Mesothelial cell of epicardium (in vitro differentiated cells): ENCODE data around the gene USP33. TPM values are rescaled to one million over a fixed set of nuclear protein-coding genes. Genes with fewer than 3 reads are reported as not detected.
A peak's percentile ranks its signal among the peaks of the same experiment; 100 is the strongest.

Experiments
- DNase-seq, 2 experiments: peaks; one replicate each; pipeline ENCODE4 v3.0.0; 2021; ENCODE audit warnings: low spot score in 2 of 2; ENCODE audit not compliant: unreplicated experiment in 2 of 2
- H3K27ac Mint-ChIP-seq: 2 replicates; pipeline ENCODE4 v1.8.0; 2021; ENCODE audit warnings: mixed read lengths
- H3K27me3 Mint-ChIP-seq: 2 replicates; pipeline ENCODE4 v1.8.0; 2021; ENCODE audit warnings: low read depth, mixed read lengths
- H3K36me3 Mint-ChIP-seq: 2 replicates; pipeline ENCODE4 v1.8.0; 2021; ENCODE audit warnings: mixed read lengths
- H3K4me1 Mint-ChIP-seq: 2 replicates; pipeline ENCODE4 v1.8.0; 2021; ENCODE audit warnings: mixed read lengths
- H3K4me3 Mint-ChIP-seq: 2 replicates; pipeline ENCODE4 v1.8.0; 2021; ENCODE audit warnings: mild to moderate bottlenecking, moderate library complexity, mixed read lengths
- H3K9me3 Mint-ChIP-seq: 2 replicates; pipeline ENCODE4 v1.8.0; 2021; ENCODE audit warnings: mixed read lengths
- total RNA-seq: library from RNA; stranded (reverse); gene quantifications from 3 replicates; pipeline ENCODE4 v1.2.1, GENCODE V29; 2021
- TF ChIP-seq, protein P1 (sequence below): fragments of 200-600 bp; sonication (generic); IDR thresholded peaks from one replicate; pipeline ENCODE4 v1.5.0; 2021; ENCODE audit warnings: antibody characterized with exemption; ENCODE audit not compliant: unreplicated experiment

USP33 gene
- total RNA-seq, 1 donor from 2014 or later, result 77.7 TPM

DNA sequence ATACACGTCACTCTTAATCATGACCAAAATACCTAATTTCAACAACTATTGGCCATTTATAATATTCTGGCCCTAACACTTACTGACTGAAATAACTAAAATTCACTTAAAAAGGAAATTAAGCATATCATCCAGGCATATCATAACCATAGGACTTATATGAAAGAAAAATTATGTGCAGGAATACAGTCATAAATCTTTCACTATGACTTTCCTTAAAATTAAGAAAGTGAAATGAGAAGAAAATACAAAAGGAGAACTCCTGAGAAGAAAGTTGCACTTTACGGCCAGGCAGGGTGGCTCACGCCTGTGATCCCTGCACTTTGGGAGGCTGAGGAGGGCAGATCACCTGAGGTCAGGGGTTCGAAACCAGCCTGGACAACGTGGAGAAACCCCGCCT, 86.6 kb downstream of the USP33 start:
- Mint-ChIP-seq H3K9me3 (no peaks in the 10 kb centered on the region), H3K36me3 (no peaks in the 10 kb centered on the region), H3K4me1 (peaks cover 34% of the 10 kb centered on the region), H3K27ac (peak overlapping the region; percentile 56), H3K4me3 (no peak overlapping the region), H3K27me3 (no peaks in the 10 kb centered on the region)
- no peak for DNase-seq
- TF ChIP-seq, protein P1, sequence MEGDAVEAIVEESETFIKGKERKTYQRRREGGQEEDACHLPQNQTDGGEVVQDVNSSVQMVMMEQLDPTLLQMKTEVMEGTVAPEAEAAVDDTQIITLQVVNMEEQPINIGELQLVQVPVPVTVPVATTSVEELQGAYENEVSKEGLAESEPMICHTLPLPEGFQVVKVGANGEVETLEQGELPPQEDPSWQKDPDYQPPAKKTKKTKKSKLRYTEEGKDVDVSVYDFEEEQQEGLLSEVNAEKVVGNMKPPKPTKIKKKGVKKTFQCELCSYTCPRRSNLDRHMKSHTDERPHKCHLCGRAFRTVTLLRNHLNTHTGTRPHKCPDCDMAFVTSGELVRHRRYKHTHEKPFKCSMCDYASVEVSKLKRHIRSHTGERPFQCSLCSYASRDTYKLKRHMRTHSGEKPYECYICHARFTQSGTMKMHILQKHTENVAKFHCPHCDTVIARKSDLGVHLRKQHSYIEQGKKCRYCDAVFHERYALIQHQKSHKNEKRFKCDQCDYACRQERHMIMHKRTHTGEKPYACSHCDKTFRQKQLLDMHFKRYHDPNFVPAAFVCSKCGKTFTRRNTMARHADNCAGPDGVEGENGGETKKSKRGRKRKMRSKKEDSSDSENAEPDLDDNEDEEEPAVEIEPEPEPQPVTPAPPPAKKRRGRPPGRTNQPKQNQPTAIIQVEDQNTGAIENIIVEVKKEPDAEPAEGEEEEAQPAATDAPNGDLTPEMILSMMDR, result no peak

DNA sequence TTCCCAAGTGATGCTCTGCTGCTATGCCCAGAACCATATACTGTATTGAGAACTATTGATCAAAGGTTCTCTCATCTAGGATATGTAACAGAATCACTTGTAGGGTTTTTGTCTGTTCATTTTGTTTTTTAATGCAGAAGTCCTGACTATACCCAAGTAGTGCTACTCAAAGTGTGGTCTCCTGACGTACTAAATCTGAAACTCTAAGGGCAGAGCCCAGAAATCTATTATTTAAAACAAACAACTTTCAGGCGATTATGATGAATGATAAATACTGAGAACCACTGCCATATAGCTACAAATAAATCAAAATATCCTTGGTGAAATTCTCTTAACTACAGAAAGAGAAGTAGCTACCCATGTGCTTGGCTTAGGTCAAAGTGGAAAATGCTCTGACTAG, 87.3 kb downstream of the USP33 start:
- TF ChIP-seq, protein P1, result no peak
- H3K36me3 Mint-ChIP-seq, result no peaks in the 10 kb centered on the region
- H3K27me3 Mint-ChIP-seq, result no peaks in the 10 kb centered on the region
- H3K4me1 Mint-ChIP-seq, result peaks cover 35% of the 10 kb centered on the region
- no peak overlapping the region for H3K4me3 Mint-ChIP-seq
- H3K9me3 Mint-ChIP-seq, result no peaks in the 10 kb centered on the region
- no peak overlapping the region for H3K27ac Mint-ChIP-seq
- DNase-seq, result no peak

DNA sequence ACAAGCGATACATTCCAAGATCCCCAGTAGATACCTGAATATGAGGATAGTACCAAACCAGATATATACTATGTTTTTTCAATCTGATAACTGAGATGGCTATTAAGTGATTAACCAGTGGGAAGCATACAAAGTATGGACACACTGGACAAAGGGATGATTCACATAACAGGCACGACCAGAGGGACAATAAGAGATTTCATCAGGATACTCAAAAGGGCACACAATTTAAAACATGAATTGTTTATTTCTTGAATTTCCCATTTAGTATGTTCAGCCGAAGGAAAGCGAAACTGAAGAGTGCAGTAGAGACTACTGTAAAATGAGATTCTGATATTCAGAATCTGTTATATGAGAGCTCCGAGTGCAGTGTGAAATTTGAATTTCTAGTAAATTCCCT, 87.8 kb downstream of the USP33 start:
- Mint-ChIP-seq H3K9me3 (no peaks in the 10 kb centered on the region), H3K4me3 (no peak overlapping the region), H3K27me3 (no peaks in the 10 kb centered on the region), H3K36me3 (no peaks in the 10 kb centered on the region), H3K27ac (peak overlapping the region; percentile 14), H3K4me1 (peaks cover 41% of the 10 kb centered on the region)
- TF ChIP-seq, protein P1, result no peak
- DNase-seq, result no peak

DNA sequence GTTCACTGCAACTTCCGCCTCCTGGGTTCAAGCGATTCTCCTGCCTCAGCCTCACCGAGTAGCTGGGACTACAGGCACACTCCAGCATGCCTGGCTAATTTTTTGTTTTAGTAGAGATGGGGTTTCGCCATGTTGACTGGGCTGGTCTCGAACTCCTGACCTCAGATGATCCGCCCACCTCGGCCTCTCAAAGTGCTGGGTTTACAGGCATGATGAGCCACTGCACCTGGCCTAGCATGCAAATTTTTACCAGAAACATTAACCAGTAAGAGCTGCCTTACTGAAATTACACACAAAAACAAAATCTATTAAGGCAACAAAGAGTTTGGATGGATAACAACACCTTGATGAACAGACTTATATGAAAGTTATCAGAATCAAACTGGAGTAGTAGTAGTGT, 89.3 kb downstream of the USP33 start:
- Mint-ChIP-seq H3K4me1 (peaks cover 44% of the 10 kb centered on the region), H3K9me3 (no peaks in the 10 kb centered on the region), H3K4me3 (no peak overlapping the region), H3K36me3 (no peaks in the 10 kb centered on the region), H3K27me3 (no peaks in the 10 kb centered on the region), H3K27ac (no peak overlapping the region)
- DNase-seq, result no peak
- TF ChIP-seq, protein P1, result no peak

DNA sequence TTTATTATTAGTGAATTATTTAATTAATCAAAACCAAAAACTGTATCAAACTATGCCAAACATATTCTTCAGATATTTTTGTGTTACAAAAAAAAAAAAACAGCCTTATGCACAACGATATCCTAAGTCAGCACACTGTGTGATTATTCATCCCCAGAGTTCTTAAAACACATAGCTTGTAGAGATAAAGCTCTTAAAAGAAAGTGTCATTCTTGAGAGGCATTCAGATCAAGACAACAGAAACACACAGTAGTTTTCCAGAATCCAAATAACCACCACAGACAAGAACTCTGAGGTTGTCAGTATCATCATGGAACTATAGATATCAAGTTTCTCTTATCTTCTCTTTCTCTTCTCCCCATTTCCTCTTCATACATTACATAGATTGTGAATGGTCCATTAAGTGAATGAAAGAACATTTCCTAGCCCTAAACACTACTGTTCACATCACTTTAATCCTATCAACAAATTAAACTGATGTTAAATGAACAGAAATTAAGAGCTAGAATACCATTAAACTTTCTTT, 90.7 kb downstream of the USP33 start:
- no peaks in the 10 kb centered on the region for H3K27me3 Mint-ChIP-seq
- H3K27ac Mint-ChIP-seq, result peak overlapping the region; percentile 53
- TF ChIP-seq, protein P1, result no peak
- H3K9me3 Mint-ChIP-seq, result no peaks in the 10 kb centered on the region
- H3K36me3 Mint-ChIP-seq, result no peaks in the 10 kb centered on the region
- no peak overlapping the region for H3K4me3 Mint-ChIP-seq
- DNase-seq, result no peak
- peaks cover 46% of the 10 kb centered on the region for H3K4me1 Mint-ChIP-seq
